NCI-H2227 (cell line): ENCODE measurements around the gene SPECC1.

Experiments used
- DNase-seq: peaks from one replicate; lab custom pipeline; 2025; ENCODE audit not compliant: unreplicated experiment; lab: John Stamatoyannopoulos, UW

The SPECC1 gene

DNA sequence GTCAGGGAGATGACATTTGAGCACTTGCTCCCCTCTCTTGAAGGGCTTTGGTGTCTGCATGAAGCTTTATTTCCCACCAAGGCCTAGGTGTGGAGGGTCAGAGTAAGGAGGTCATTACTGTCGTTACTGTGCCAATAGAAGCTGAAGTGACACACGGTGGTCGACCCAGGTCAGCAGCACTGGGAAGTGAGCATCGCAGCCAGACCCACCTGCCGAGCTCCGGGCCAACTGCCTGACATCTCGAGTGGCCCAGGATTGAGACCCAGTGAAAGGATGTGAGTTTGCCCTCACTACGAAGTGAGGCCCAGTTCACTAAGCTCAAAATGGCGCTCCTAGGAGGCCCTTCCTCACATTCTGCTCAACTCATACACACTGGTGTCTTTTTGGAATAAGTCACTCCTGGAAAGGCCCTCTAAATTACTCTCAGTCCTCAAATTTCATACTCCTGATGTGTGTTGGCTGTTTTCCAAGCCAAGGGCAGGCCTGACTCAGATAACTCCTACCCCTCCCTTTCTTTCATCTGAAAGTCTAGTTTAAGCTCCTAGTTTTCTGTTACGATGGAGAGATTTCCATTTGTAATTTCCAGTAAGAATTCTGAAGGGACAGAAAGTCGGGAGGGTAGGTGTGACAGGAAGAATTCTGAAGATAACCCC is 257.8 kb downstream of the SPECC1 start:
- no peak for DNase-seq

GRCh38 chr17:20267459-20267842 is 258.3 kb downstream of the SPECC1 start:
- DNase-seq: no peak

DNA sequence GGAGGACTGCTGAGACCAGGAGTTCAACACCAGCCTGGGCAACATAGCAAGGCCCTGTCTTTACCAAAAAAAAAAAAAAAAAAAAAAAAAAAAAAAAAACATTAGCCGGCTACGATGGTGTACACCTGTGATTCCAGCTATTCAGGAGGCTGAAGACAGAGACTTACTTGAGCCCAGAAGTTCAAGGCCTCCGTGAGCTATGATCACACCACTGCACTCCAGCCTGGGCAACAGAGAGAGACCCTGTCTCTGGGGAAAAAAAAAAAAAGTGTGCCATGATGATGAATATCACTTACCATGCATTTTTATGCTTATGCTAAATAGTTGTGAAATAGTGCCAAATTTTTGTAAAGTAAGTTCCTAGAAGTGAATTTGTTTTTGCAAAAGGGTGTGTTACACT is 261.2 kb downstream of the SPECC1 start:
- no peak for DNase-seq

GRCh38 chr17:20271011-20271610 is 262.0 kb downstream of the SPECC1 start:
- DNase-seq: no peak

DNA sequence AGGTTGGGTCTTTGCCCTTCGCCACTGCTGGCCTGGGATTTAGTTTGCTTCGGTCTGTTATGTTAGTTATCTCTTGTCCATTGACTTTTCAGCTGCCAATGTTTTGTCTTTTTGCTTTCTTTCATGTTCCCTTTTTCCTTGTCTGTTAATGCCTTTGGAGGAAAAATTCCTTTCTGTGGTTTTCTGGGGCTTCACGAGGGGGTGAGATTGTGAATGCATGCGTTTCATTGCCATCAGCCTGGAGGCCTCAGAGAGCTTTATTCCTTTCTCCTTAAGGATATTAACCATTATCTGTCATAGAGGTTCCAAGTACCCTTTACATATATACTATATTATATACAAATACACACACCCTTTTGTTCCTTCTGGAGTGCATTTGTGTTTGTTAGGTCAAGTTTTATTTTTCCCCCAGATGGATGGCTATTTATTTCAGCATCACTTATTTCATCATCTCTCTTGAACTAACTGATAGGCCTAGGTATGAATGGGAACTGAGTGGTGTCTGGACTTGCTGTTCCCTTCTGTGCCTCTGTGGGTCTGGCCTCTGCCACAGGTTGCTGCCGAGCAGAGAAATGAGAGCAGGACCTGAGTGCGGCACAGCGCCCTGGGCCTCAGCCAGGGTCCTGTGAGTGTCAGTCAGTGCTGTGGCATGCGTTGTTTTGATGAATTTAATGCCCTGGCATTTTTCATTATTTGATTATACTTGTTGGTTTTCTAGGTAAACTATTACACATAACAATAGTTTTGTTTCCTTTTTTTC is 264.8 kb downstream of the SPECC1 start:
- no peak for DNase-seq

GRCh38 chr17:20275653-20276052 is 266.5 kb downstream of the SPECC1 start:
- DNase-seq: no peak

DNA sequence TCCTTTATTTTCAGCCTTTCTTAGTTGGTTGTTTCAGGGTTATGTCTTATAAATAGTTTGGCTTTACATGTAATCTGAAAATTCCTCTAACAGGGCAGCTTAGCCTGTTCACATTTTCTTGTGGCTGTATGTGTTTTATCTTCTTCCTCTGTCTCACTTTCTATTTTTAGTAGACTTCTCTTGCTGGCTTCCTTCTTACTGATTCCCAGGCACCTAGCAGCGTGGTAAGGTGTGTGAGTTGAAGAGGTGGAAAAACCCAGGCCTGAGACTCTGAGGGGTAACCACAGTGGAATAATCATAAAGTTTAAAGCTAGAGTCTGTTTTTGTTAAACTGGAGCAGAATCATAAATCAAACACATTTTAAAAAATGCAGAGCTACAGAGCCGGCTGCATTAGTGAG is 267.3 kb downstream of the SPECC1 start:
- no peak for DNase-seq

GRCh38 chr17:20278805-20279204 is 269.6 kb downstream of the SPECC1 start:
- DNase-seq: peak; percentile 7

- no peak for DNase-seq
These were observed 270.5 kb downstream of the SPECC1 start for GRCh38 chr17:20279631-20280030.

GRCh38 chr17:20280051-20280450 is 270.9 kb downstream of the SPECC1 start:
- no peak for DNase-seq

DNA sequence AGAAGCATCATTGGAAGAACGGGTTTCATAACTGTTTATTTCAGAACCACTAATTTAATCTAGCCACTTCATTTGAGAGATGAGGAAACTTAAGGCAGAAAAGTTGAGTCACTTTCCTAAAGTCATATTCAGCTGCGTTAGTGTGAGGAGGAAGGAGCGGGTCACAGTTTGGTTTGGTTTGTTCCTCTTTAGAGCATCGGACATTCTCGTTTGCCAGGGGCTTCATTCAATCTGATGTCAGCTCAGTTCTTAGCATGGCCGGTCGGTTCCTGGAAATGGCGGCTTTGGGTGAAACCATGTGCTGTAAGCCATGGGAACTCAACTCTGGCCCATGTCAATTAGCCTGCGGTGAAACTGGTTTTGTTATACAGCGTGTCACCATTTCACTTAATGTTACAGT is 271.7 kb downstream of the SPECC1 start:
- DNase-seq: no peak

DNA sequence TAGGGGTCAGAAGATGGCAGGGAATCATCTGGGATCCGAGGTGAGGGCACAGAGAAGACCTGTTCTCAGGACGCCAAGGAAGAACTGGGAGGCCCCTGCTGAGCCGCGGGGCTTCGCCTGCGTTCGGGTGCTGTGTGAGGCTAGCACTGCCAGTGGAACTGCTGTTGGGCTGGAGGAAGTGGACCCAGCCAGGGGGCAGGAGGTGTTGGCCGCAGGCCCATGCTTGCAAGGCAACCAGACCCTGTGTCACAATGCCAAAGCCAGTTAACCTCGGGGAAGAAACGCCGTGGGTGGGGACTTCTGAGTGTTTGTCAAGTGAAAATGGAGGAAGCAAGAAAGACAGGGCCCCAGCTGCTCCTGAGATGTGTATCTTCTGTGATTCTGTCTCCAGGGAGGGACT is 272.7 kb downstream of the SPECC1 start:
- DNase-seq: no peak

GRCh38 chr17:20282526-20283308 is 273.6 kb downstream of the SPECC1 start:
- DNase-seq: no peak

DNA sequence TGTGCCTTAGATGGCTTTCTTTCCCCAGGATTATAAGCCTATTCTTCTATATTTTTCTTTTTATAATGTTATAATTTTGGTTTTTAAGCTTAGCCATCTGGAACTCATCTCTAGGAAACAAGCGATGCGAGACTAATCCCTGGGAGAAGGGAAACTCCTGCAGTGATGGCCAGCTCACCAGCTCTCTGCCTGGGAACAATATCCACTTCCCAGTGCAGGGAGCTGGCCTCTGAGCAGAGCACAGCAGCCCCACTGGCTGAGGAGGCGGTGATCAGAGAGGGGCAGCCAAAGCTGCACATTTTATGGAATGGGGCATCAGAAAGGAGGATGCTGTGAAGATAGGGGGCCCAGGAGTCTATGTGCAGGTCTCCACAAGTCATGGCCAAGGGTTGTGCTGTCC is 274.9 kb downstream of the SPECC1 start:
- no peak for DNase-seq

GRCh38 chr17:20284570-20285295 is 275.6 kb downstream of the SPECC1 start:
- no peak for DNase-seq

GRCh38 chr17:20289984-20290383 is 280.8 kb downstream of the SPECC1 start:
- no peak for DNase-seq

GRCh38 chr17:20291853-20292252 is 282.7 kb downstream of the SPECC1 start:
- no peak for DNase-seq

DNA sequence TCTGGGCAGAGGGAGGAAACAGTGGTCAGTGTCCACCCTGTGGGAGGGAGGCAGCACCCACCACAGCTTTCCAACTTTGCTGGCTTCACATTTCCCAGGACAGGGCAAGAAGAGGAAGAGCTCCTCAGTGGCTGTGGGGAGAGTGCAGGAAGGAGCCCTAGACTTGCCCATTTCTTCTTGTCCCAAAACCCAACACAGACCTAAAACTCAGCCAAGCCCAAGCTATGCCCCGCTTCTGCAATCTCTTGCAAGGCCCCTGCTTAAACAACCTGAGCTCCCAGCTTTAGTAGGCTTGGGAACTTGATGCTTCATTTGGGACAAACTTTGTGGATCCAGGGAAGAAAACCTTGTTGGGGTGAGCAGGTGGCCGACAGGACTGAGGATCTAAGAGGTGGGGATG is 284.3 kb downstream of the SPECC1 start:
- no peak for DNase-seq

DNA sequence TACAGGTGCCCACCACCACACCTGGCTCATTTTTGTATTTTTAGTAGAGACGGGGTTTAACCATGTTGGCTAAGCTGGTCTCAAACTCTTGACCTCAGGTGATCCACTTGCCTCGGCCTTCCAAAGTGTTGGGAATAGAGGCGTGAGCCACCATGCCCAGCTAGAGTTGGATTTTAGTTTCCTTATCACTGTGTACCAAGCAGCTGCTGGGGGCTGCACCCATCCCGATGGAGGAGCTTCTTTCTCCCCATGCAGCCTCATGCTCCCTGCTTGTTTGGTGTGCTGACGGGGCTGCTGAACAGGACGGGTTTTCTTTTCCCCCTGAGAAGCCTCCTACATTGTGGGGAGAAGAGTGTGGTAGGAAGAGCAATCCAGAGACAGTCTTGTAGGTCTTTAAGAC is 285.0 kb downstream of the SPECC1 start:
- DNase-seq: no peak

GRCh38 chr17:20299013-20299412 is 289.9 kb downstream of the SPECC1 start:
- DNase-seq: no peak

DNA sequence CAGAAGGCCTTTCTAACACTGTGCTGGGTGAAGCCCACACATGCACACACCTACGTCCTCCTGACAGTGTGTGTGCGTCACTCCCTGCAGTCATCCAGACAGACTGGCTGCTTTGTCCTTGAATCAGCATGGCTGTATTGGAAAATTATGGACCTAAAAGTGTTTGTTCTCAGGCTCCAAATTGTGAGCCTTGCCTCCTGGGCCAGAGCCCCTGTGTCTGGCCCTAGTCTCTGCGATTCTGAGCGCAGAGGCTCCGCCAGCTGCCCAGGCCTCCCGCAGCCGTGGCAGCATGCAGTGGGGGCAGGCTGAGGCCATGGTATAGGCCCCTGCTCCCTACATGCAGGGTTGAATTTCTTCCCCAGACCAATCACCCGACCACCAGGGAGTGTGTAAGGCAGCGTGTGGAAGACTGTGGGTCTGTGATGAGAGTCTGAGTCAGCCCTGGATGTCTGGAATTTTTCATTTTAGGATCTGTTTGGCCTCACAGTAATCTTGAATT is 291.3 kb downstream of the SPECC1 start:
- DNase-seq: no peak
